Heart left ventricle (tissue), 13 donors: Measurements from ENCODE around the gene RHBDL2.
"Not testable (repeated sequence)": the region's sequence is repeated elsewhere in the genome, so short reads cannot be mapped to it uniquely, and the experiment has no call there.

Experiments used
- POLR2A ChIP-seq, 2 donors: fragments of 450-650 bp; IDR thresholded peaks; one replicate each; pipeline ENCODE4 v1.6.1; 2017; ENCODE audit warnings: antibody characterized with exemption in 2 of 2, mild to moderate bottlenecking in 2 of 2, moderate library complexity in 2 of 2
- TF ChIP-seq, protein P1 (sequence below), 12 donors: fragments of 200-600 bp; sonication (generic) in 4 of 12; IDR thresholded peaks; one replicate each; pipeline versions ENCODE4 v1.5.0 to v1.8.0; 2018 to 2022; ENCODE audit warnings: antibody characterized with exemption in 12 of 12, mild to moderate bottlenecking in 5 of 12
- donor health status: ischemic (EF 13 %, LVEDD 7.1; RV severe dilation, severe dysfunction).
- donor health status: DM: no; HTN: yes; CAD: no.
- donor health status: DM: no; HTN: no; CAD: no.
- donor health status: ischemic (EF 25% LVEDD 6.9; RV normal size, moderate dysfunction).
- donor health status: ischemic (EF 25% LVEDD 5.7; RV mildly dilated, moderate dysfunction).
- donor health status: ischemic (EF 35%, LVEDD 5.7; RV mildly dilated, moderate dysfunction).
- donor health status: nonischemic (EF 11% LVEDD 7.7; RV severe dilation, severe dysfunction).
- donor health status: DM: yes; HTN: yes; CAD: no.
- donor health status: PGD.
- donor health status: ischemic (EF 29% LVEDD 5.4; RV normal size, mild dysfunction).
- donor health status: nonischemic (EF 23%, LVEDD 6.1; RV moderate dilation, normal function).

DNA sequence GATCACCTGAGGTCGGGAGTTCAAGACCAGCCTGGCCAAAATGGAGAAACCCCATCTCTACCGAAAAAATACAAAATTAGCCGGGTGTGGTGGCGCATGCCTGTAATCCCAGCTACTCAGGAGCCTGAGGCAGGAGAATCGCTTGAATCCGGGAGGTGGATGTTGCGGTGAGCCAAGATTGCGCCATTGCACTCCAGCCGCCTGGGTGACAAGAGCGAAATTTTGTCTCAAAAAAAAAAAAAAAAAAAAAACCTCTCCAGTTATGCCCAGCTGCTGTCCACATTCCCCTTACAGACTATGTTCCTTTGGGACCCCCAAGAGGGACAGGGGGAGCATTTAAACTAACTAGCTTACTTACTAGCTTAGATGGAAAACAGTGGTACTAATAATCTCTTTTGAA is 105.3 kb downstream of the RHBDL2 start:
- TF ChIP-seq, protein P1, sequence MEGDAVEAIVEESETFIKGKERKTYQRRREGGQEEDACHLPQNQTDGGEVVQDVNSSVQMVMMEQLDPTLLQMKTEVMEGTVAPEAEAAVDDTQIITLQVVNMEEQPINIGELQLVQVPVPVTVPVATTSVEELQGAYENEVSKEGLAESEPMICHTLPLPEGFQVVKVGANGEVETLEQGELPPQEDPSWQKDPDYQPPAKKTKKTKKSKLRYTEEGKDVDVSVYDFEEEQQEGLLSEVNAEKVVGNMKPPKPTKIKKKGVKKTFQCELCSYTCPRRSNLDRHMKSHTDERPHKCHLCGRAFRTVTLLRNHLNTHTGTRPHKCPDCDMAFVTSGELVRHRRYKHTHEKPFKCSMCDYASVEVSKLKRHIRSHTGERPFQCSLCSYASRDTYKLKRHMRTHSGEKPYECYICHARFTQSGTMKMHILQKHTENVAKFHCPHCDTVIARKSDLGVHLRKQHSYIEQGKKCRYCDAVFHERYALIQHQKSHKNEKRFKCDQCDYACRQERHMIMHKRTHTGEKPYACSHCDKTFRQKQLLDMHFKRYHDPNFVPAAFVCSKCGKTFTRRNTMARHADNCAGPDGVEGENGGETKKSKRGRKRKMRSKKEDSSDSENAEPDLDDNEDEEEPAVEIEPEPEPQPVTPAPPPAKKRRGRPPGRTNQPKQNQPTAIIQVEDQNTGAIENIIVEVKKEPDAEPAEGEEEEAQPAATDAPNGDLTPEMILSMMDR (IDR thresholded peaks at IDR 0.05): not testable (repeated sequence)
- not testable (repeated sequence) for TF ChIP-seq POLR2A (IDR thresholded peaks at IDR 0.05)
